NCI-H1694 (cell line): Measurements from ENCODE around the gene OR52W1.

Source experiments
- DNase-seq: peaks from one replicate; lab custom pipeline; 2025; lab: John Stamatoyannopoulos, UW

Gene OR52W1, protein sequence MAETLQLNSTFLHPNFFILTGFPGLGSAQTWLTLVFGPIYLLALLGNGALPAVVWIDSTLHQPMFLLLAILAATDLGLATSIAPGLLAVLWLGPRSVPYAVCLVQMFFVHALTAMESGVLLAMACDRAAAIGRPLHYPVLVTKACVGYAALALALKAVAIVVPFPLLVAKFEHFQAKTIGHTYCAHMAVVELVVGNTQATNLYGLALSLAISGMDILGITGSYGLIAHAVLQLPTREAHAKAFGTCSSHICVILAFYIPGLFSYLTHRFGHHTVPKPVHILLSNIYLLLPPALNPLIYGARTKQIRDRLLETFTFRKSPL

GRCh38 chr11:6199174-6199810 lies at the start of gene OR52W1:
Gene OR52W1 (plus strand): TSS chr11:6199224. CDS start chr11:6199224, 0 bp downstream.
- DNase-seq: no peak

- DNase-seq: no peak
Measured at GRCh38 chr11:6151117-6151516, 47.9 kb upstream of the OR52W1 start.

DNA sequence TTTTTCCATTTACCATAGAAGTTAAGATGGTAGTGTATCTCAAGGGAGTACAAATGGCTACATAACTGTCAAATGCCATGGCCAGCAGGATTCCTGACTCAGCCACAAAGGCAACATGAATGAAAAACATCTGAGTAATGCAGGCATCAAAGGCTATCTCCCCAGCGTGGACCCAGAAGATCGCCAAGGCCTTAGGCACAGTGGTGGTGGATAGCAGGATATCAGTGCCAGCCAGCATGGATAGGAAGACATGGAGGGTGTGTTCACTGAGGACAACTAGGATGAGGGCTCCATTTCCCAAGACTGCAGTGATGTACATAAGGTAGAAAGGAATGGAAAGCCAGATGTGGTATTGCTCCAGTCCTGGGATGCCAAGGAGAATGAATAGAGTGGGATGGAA lies 46.9 kb upstream of the OR52W1 start:
- DNase-seq: no peak

GRCh38 chr11:6156628-6157359 lies 42.2 kb upstream of the OR52W1 start:
- no peak for DNase-seq

DNA sequence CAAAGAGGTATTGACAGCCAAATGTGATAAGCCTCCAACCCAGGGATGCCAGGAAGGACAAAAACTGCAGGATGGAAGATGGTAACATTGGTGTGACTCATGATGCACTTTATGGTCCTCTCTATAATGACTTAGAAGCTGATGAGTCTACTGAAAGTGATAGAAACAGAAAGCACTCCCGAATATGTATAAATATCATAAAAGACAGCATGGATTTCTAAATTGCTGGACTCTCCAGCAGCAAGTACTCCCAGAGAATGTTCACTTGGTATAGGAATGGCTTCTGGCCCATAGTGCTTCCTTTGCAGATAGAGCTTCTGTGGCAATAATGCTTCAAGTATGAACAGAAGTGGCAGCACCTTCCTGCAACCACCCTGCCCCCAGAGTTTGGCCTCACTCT lies 28.8 kb upstream of the OR52W1 start, which contains the start of gene OR52B2:
TSS of gene OR52B2 (minus strand) at position 101 of the 400 bp plus-strand sequence. CDS start at position 101, 0 bp downstream.
- no peak for DNase-seq

- DNase-seq: no peak
Measured at GRCh38 chr11:6175440-6175839, 23.6 kb upstream of the OR52W1 start.

DNA sequence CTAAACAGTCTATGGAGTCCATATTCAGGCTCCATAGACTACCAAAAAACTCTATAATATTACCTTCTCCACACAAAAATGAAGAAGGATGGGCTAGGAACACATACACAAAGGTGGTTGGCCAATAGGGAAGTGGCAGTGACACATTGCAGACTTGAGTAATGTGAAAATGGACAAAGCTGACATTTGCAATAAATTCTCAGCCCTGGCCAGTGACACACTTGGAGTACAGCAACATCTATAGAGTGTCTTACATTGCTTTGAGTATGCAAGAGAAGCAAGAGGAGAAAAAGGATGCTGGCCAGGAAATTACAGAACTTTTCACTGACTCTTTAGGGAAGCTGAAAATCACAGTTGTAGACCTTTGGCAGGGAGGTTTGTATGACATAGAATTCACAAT lies 7.3 kb upstream of the OR52W1 start:
- DNase-seq: no peak

GRCh38 chr11:6194065-6194581 lies 4.9 kb upstream of the OR52W1 start:
- no peak for DNase-seq

DNA sequence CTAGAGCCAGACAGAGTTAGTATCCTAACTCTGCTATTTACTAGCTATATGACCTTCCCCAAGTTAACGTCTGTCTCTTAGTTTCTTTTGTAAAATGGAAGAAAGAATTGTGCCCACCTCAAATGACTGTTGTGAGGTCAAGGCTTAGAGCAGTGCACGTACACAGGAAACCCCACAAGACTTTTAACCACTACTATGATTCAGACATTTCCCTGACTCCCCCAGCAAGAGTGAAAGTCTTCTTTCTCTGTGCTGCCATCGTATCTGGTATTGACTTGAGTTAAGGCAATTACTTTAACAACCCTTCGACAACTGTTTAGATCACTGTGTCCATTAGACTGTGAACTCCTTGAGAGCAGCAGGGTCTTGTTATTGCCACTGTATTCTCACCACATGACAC lies 2.6 kb upstream of the OR52W1 start:
- DNase-seq: no peak

GRCh38 chr11:6197466-6198200 lies 1.4 kb upstream of the OR52W1 start:
- no peak for DNase-seq

DNA sequence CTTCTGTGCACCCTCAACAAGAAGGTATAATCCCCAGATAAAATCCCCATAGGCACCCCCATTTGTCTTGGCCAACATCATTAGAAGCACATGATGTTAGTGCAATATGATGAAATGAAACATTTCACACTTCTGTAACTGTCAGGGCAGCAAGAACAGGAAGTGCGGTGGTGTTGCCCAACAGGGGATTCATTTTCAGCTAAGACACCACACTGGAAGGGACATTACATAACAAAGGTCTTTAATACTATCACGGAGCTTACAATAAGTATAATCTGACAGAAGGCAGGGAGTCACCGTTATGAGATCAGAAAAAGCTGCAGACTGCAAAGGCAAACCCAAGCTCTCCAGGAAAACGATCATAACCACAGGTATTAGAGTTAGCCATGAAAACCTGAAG lies 2.0 kb downstream of the OR52W1 start:
- DNase-seq: no peak

- DNase-seq: no peak
Measured at GRCh38 chr11:6201481-6201880, 2.5 kb downstream of the OR52W1 start.

- DNase-seq: no peak
Measured at GRCh38 chr11:6202041-6202440, 3.0 kb downstream of the OR52W1 start.

GRCh38 chr11:6203327-6203726 lies 4.3 kb downstream of the OR52W1 start:
- DNase-seq: no peak

- DNase-seq: no peak
Measured at GRCh38 chr11:6204706-6205105, 5.7 kb downstream of the OR52W1 start.

- no peak for DNase-seq
Measured at GRCh38 chr11:6205366-6205765, 6.3 kb downstream of the OR52W1 start, which contains the start of gene C11orf42. Gene C11orf42 (plus strand): TSS chr11:6205557. CDS start chr11:6205616, 59 bp downstream.

GRCh38 chr11:6206456-6207180 lies 7.6 kb downstream of the OR52W1 start:
- DNase-seq: no peak

- no peak for DNase-seq
Measured at GRCh38 chr11:6209801-6210200, 10.8 kb downstream of the OR52W1 start.

DNA sequence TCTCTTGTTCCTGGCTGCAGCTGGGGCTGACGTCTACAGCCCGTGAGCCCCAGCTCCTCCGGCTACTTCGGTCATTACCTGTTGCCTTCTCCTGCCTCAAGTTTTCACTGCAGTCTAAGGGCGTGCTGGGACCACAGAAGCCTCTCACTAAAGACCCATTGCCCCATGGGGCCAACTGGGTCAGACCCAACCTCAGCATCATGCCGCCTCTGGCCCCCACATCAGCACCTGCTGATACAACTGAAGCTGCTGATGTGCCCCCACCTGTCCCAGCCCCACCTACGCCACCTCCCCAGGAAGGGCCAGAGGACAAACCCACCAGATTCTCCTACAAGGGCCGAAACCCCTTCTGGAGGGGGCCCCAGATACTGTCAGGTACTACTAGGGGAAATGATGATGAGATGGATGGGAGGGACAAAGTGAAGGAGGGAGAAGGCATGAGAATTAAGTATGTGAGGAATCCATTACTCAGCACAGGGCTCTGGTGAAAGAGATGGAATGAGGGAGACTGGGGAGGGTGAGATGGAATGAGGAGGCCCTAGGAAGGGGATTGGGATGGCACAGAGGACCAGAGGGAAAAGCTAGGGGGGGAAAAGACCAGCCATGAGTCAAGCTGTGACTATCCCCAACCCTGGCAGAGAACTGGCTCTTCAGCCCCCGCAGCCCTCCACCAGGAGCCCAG lies 11.4 kb downstream of the OR52W1 start:
- DNase-seq: no peak

DNA sequence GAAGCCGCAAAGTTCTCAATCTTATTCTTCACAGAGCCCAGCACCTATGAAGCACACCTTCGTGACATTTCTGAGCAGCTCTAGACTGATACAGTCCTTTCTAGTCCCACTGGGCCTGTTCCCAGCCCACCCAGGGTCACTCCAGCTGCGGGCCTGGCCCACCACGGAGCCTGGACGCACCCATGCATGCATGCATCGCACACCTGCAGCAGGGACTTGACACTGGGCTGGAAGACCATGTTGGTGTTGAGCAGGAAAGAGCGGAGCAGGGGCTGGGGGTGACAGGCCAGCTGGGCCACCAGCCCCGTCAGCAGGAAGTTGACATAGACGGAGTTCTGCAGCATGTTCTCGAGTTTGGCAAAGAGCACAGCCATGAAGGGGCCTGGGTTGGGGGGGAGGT lies 15.5 kb downstream of the OR52W1 start:
- no peak for DNase-seq

GRCh38 chr11:6216501-6216900 lies 17.5 kb downstream of the OR52W1 start:
- DNase-seq: no peak
